Measurements from ENCODE around the gene COL23A1.

Gene COL23A1

GRCh38 chr5:178297751-178298150 lies 292.4 kb downstream of the COL23A1 start:
- DNase-seq (ENCODE audit: low read depth) = no peak

GRCh38 chr5:178296066-178296465 lies 294.1 kb downstream of the COL23A1 start:
- no peak for DNase-seq (ENCODE audit: low read depth)

- DNase-seq (ENCODE audit: low read depth) = no peak
Measured at GRCh38 chr5:178295589-178295988, 294.6 kb downstream of the COL23A1 start.

GRCh38 chr5:178293815-178294214 lies 296.4 kb downstream of the COL23A1 start:
- no peak for DNase-seq (ENCODE audit: low read depth)

- DNase-seq (ENCODE audit: low read depth) = no peak
Measured at GRCh38 chr5:178293400-178293799, 296.8 kb downstream of the COL23A1 start.

GRCh38 chr5:178292826-178293205 lies 297.4 kb downstream of the COL23A1 start:
- no peak for DNase-seq (ENCODE audit: low read depth)

GRCh38 chr5:178291969-178292825 lies 298.0 kb downstream of the COL23A1 start:
- no peak for DNase-seq (ENCODE audit: low read depth)

- no peak for DNase-seq (ENCODE audit: low read depth)
Measured at GRCh38 chr5:178291161-178291561, 299.0 kb downstream of the COL23A1 start.

- no peak for DNase-seq (ENCODE audit: low read depth)
Measured at GRCh38 chr5:178290376-178290775, 299.8 kb downstream of the COL23A1 start.

- no peak for DNase-seq (ENCODE audit: low read depth)
Measured at GRCh38 chr5:178289438-178289837, 300.8 kb downstream of the COL23A1 start.

- DNase-seq (ENCODE audit: low read depth) = no peak
Measured at GRCh38 chr5:178288401-178289368, 301.5 kb downstream of the COL23A1 start.

GRCh38 chr5:178287791-178288105 lies 302.4 kb downstream of the COL23A1 start:
- DNase-seq (ENCODE audit: low read depth) = no peak

GRCh38 chr5:178287091-178287790 lies 303.0 kb downstream of the COL23A1 start:
- DNase-seq (ENCODE audit: low read depth) = no peak

- DNase-seq (ENCODE audit: low read depth) = no peak
Measured at GRCh38 chr5:178286226-178287090, 303.7 kb downstream of the COL23A1 start.

GRCh38 chr5:178285399-178286225 lies 304.6 kb downstream of the COL23A1 start:
- DNase-seq (ENCODE audit: low read depth) = no peak

- DNase-seq (ENCODE audit: low read depth) = no peak
Measured at GRCh38 chr5:178284996-178285395, 305.2 kb downstream of the COL23A1 start.

- no peak for DNase-seq (ENCODE audit: low read depth)
Measured at GRCh38 chr5:178284093-178284675, 306.0 kb downstream of the COL23A1 start.

GRCh38 chr5:178283520-178283919 lies 306.7 kb downstream of the COL23A1 start:
- DNase-seq (ENCODE audit: low read depth) = no peak

- no peak for DNase-seq (ENCODE audit: low read depth)
Measured at GRCh38 chr5:178282391-178282790, 307.8 kb downstream of the COL23A1 start.

GRCh38 chr5:178281331-178281730 lies 308.9 kb downstream of the COL23A1 start:
- DNase-seq (ENCODE audit: low read depth) = no peak
